Measurements from ENCODE around the gene CLCN6. TPM values are rescaled to one million over a fixed set of nuclear protein-coding genes. Genes with fewer than 3 reads are reported as not detected.

The CLCN6 gene
- total and polyA plus RNA-seq, 4 donors: 3.9 to 37.5 (median 20.7) TPM

DNA sequence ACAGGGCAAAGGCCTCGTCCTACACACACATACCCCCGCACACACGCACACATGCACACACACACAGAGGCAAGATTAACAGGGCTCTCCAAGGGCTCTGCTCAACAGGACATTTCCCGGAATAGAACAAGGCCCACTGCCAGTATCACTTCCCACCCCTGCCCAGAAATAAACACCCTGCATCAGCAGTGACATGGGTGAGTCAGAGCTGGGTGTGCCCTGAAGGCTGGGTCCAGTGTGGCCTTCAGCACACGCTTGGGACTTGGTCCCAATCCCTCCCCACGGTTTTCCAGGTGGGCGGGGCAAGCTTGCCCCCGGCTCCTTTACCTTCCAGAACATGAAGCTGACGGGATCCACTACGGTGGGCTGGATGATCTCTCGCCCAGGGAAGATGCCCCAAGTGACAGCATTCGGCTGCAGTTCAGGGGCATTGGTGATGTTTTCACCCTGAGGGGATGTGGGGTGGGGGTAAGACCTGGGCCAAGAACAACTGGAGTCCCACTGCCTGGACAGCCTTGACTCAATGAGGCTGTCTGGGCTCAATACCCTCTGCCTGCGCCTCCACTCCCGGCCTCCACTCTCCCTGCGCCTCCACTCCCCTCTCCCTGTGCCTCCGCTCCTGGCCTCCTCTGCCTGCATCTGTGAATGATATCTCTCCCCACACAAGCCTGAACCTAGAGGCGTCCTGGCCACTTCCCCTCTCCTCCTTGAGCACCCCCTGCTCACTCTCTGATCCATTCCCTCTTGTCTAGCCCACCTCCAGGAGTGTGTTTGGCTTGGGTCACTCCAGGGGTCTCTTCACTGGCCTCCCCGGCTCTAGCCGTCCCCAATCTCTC is 14.9 kb upstream of the CLCN6 start:
- peaks cover 0 to 7% of the 10 kb centered on the region in 2 donors for H3K36me3 ChIP-seq (ENCODE audit: control insufficient read depth in 1 of 2, insufficient read depth in 2 of 2, low read length in 1 of 2)
- 36 to 40% methylated on average over 18 to 19 of the region's 19 CpGs for WGBS, 2 donors
- H3K4me3 ChIP-seq (ENCODE audit: low read length in 2 of 2): no peak overlapping the region
- no peaks in the 10 kb centered on the region for H3K4me1 ChIP-seq (ENCODE audit: control insufficient read depth in 1 of 2, insufficient read depth in 2 of 2, low read length in 2 of 2)
- no peaks in the 10 kb centered on the region for H3K27me3 ChIP-seq (ENCODE audit: control insufficient read depth in 1 of 2, insufficient read depth in 2 of 2, low read length in 1 of 2)
- intact Hi-C loops (cut with DNase I): no loop called here
- ATAC-seq (ENCODE audit: low FRiP score): peak; percentile 94
- no peaks in the 10 kb centered on the region for H3K9me3 ChIP-seq (ENCODE audit: control insufficient read depth, low read length)
- H3K27ac ChIP-seq (ENCODE audit: low read depth in 1 of 2, low read length in 2 of 2): peak overlapping the region in 1 of 2 donors; percentile 77
- DNase-seq: peak; percentile 95 to 96

GRCh38 chr1:11792106-11792505 is 13.9 kb upstream of the CLCN6 start:
- WGBS, 2 donors: 90 to 91% methylated on average over 11 of the region's 11 CpGs
- peak; percentile 45 to 47 for DNase-seq
- Histone ChIP-seq H3K36me3 (ENCODE audit: control insufficient read depth in 1 of 2, insufficient read depth in 2 of 2, low read length in 1 of 2) (peaks cover 0 to 7% of the 10 kb centered on the region in 2 donors), H3K9me3 (ENCODE audit: control insufficient read depth, low read length) (no peaks in the 10 kb centered on the region), H3K4me1 (ENCODE audit: control insufficient read depth in 1 of 2, insufficient read depth in 2 of 2, low read length in 2 of 2) (no peaks in the 10 kb centered on the region), H3K27ac (ENCODE audit: low read depth in 1 of 2, low read length in 2 of 2) (peak overlapping the region in 1 of 2 donors; percentile 30), H3K4me3 (ENCODE audit: low read length in 2 of 2) (no peak overlapping the region), H3K27me3 (ENCODE audit: control insufficient read depth in 1 of 2, insufficient read depth in 2 of 2, low read length in 1 of 2) (no peaks in the 10 kb centered on the region)
- intact Hi-C loops (cut with DNase I): no loop called here
- no peak for ATAC-seq (ENCODE audit: low FRiP score)

DNA sequence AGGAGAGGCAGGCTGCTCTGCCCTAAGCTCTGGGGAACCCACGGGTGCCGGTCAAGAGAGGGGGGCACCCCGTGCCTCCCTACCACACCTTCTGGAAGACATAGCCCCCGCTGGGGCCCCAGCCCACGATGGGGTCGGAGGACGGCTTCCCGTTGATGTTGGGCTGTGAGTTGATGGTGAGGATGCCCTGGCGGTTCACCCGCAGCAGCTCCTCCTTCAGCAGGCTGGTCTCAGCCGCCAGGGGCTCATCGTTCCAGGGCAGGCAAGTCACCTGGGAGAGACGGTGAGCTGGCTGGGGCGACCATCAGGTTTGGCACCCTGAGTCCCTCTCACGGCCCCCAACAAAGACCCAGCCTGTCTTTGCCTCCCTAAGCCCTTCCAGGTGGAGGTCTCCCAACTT is 12.2 kb upstream of the CLCN6 start:
- Histone ChIP-seq H3K27ac (ENCODE audit: low read depth in 1 of 2, low read length in 2 of 2) (no peak overlapping the region), H3K36me3 (ENCODE audit: control insufficient read depth in 1 of 2, insufficient read depth in 2 of 2, low read length in 1 of 2) (peaks cover 0 to 7% of the 10 kb centered on the region in 2 donors), H3K4me1 (ENCODE audit: control insufficient read depth in 1 of 2, insufficient read depth in 2 of 2, low read length in 2 of 2) (peaks cover 0 to 5% of the 10 kb centered on the region in 2 donors), H3K4me3 (ENCODE audit: low read length in 2 of 2) (no peak overlapping the region), H3K27me3 (ENCODE audit: control insufficient read depth in 1 of 2, insufficient read depth in 2 of 2, low read length in 1 of 2) (no peaks in the 10 kb centered on the region), H3K9me3 (ENCODE audit: control insufficient read depth, low read length) (no peaks in the 10 kb centered on the region)
- DNase-seq (peak in 1 of 2 donors; percentile 75), ATAC-seq (ENCODE audit: low FRiP score) (no peak)
- intact Hi-C loops (cut with DNase I): no loop called here
- 93 to 94% methylated on average over 15 of the region's 15 CpGs for WGBS, 2 donors

GRCh38 chr1:11794446-11795237 is 11.3 kb upstream of the CLCN6 start:
- intact Hi-C loops (cut with DNase I): no loop called here
- Histone ChIP-seq H3K9me3 (ENCODE audit: control insufficient read depth, low read length) (no peaks in the 10 kb centered on the region), H3K4me1 (ENCODE audit: control insufficient read depth in 1 of 2, insufficient read depth in 2 of 2, low read length in 2 of 2) (peaks cover 0 to 5% of the 10 kb centered on the region in 2 donors), H3K36me3 (ENCODE audit: control insufficient read depth in 1 of 2, insufficient read depth in 2 of 2, low read length in 1 of 2) (peaks cover 0 to 7% of the 10 kb centered on the region in 2 donors), H3K4me3 (ENCODE audit: low read length in 2 of 2) (no peak overlapping the region), H3K27ac (ENCODE audit: low read depth in 1 of 2, low read length in 2 of 2) (no peak overlapping the region), H3K27me3 (ENCODE audit: control insufficient read depth in 1 of 2, insufficient read depth in 2 of 2, low read length in 1 of 2) (no peaks in the 10 kb centered on the region)
- ATAC-seq (ENCODE audit: low FRiP score) (no peak), DNase-seq (peak in 1 of 2 donors; percentile 59)
- WGBS, 2 donors: 85 to 89% methylated on average over 19 of the region's 19 CpGs

GRCh38 chr1:11795238-11795890 is 10.6 kb upstream of the CLCN6 start:
- Histone ChIP-seq H3K9me3 (ENCODE audit: control insufficient read depth, low read length) (no peaks in the 10 kb centered on the region), H3K27me3 (ENCODE audit: control insufficient read depth in 1 of 2, insufficient read depth in 2 of 2, low read length in 1 of 2) (no peaks in the 10 kb centered on the region), H3K4me3 (ENCODE audit: low read length in 2 of 2) (no peak overlapping the region), H3K27ac (ENCODE audit: low read depth in 1 of 2, low read length in 2 of 2) (no peak overlapping the region), H3K36me3 (ENCODE audit: control insufficient read depth in 1 of 2, insufficient read depth in 2 of 2, low read length in 1 of 2) (peaks cover 0 to 7% of the 10 kb centered on the region in 2 donors), H3K4me1 (ENCODE audit: control insufficient read depth in 1 of 2, insufficient read depth in 2 of 2, low read length in 2 of 2) (peaks cover 0 to 5% of the 10 kb centered on the region in 2 donors)
- intact Hi-C loops (cut with DNase I): no loop called here
- DNase-seq: peak in 1 of 2 donors; percentile 33
- no peak for ATAC-seq (ENCODE audit: low FRiP score)
- WGBS, 2 donors: 87 to 89% methylated on average over 14 of the region's 14 CpGs

DNA sequence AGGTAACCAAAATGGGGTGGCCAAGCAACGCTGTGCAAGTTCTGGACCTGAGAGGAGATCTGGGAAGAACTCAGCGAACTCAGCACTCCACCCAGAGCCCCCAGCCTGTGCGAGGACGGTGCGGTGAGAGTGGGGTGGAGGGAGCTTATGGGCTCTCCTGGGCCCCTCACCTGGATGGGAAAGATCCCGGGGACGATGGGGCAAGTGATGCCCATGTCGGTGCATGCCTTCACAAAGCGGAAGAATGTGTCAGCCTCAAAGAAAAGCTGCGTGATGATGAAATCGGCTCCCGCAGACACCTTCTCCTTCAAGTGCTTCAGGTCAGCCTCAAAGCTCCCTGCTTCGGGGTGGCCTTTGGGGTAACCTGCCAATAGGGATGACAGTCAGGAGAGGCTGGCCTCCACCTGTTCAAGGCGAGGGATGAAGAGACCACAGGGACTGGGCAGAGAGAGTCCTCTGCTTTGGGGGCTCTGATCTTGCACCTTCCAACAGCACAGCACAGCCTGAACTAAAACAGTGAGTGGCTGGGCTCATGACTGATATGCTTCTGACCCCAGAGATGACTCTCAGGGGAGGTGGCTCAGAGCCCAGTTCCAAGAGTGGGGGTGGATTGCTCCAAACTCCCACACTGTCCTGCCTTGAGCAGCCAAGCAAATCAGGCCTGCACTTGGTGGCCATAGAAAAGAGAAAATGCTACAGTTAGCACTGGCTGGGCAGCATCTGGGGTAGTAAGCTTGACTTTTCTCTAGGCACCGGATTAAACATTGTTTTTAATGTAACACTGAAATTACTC is 9.8 kb upstream of the CLCN6 start:
- ATAC-seq (ENCODE audit: low FRiP score) (no peak), DNase-seq (peak in 1 of 2 donors; percentile 76)
- Histone ChIP-seq H3K9me3 (ENCODE audit: control insufficient read depth, low read length) (no peaks in the 10 kb centered on the region), H3K36me3 (ENCODE audit: control insufficient read depth in 1 of 2, insufficient read depth in 2 of 2, low read length in 1 of 2) (peaks cover 0 to 7% of the 10 kb centered on the region in 2 donors), H3K4me1 (ENCODE audit: control insufficient read depth in 1 of 2, insufficient read depth in 2 of 2, low read length in 2 of 2) (peaks cover 0 to 5% of the 10 kb centered on the region in 2 donors), H3K27ac (ENCODE audit: low read depth in 1 of 2, low read length in 2 of 2) (peak overlapping the region in 1 of 2 donors; percentile 24), H3K27me3 (ENCODE audit: control insufficient read depth in 1 of 2, insufficient read depth in 2 of 2, low read length in 1 of 2) (no peaks in the 10 kb centered on the region), H3K4me3 (ENCODE audit: low read length in 2 of 2) (no peak overlapping the region)
- 92 to 93% methylated on average over 15 of the region's 15 CpGs for WGBS, 2 donors
- intact Hi-C loops (cut with DNase I): no loop called here

DNA sequence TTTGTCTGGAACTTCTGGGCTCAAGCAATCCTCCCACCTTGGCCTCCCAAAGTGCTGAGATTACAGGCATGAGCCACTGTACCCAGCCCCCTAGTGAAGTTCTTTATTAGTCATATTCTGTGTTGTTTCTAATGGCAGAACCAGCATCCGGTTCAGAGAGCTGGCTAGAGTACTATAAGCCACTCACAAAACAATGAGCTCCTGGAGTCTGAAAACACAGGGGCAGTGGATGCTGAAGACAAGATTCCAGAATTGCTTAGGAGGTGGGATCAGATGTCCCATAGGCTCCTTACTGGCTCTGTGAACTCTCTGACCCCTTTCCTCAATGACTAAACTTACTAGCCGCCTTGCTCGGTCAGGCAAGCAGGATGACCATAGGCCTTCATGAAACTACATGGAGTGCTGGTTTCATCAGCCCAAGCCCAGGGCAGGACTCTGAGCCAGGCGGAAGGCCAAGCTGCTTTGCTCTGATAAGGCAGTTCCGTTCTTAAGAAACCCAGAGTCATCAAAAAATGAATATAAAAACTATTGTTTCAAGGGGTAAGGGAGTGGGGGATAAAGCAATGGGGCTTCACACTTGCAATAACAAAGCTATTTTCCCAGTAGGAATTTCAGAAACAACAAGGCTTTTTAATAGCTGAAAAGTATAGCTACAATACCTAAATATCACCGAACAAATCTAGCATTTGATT is 8.3 kb upstream of the CLCN6 start:
- no peaks in the 10 kb centered on the region for H3K9me3 ChIP-seq (ENCODE audit: control insufficient read depth, low read length)
- H3K4me3 ChIP-seq (ENCODE audit: low read length in 2 of 2): no peak overlapping the region
- WGBS, 2 donors: 19 to 22% methylated on average over 6 of the region's 6 CpGs
- H3K36me3 ChIP-seq (ENCODE audit: control insufficient read depth in 1 of 2, insufficient read depth in 2 of 2, low read length in 1 of 2): peaks cover 0 to 7% of the 10 kb centered on the region in 2 donors
- intact Hi-C loops (cut with DNase I): no loop called here
- H3K27me3 ChIP-seq (ENCODE audit: control insufficient read depth in 1 of 2, insufficient read depth in 2 of 2, low read length in 1 of 2): no peaks in the 10 kb centered on the region
- ATAC-seq (ENCODE audit: low FRiP score) (peak; percentile 87), DNase-seq (peak; percentile 89)
- peak overlapping the region; percentile 53 to 82 for H3K27ac ChIP-seq (ENCODE audit: low read depth in 1 of 2, low read length in 2 of 2)
- peaks cover 0 to 5% of the 10 kb centered on the region in 2 donors for H3K4me1 ChIP-seq (ENCODE audit: control insufficient read depth in 1 of 2, insufficient read depth in 2 of 2, low read length in 2 of 2)

Data from aorta (tissue), 5 donors.